H9 (cell line): Measurements from ENCODE around the gene NRG3. TPM values are rescaled to one million over a fixed set of nuclear protein-coding genes. Genes with fewer than 3 reads are reported as not detected.

Experiments
- DNase-seq: peaks from one replicate; pipeline ENCODE4 v3.0.0-alpha.2; 2017
- H2AFZ ChIP-seq: one replicate; pipeline ENCODE4 v1.6.1; 2013; ENCODE audit warnings: mild to moderate bottlenecking, low read length, control low read depth, moderate library complexity
- H2AK5ac ChIP-seq: 2 replicates; pipeline ENCODE4 v1.6.1; 2013; ENCODE audit warnings: low read length, control low read depth, mixed read lengths; ENCODE audit not compliant: insufficient read length
- H2BK120ac ChIP-seq: one replicate; pipeline ENCODE4 v1.6.1; 2013; ENCODE audit warnings: low read depth, mild to moderate bottlenecking, low read length, control low read depth, inconsistent platforms; ENCODE audit not compliant: poor library complexity, severe bottlenecking
- H2BK12ac ChIP-seq: 2 replicates; pipeline ENCODE4 v1.6.1; 2013; ENCODE audit warnings: low read length, control low read depth, mixed read lengths, low read depth; ENCODE audit not compliant: insufficient read length
- H2BK15ac ChIP-seq: 2 replicates; pipeline ENCODE4 v1.6.1; 2013; ENCODE audit warnings: low read depth, low read length, control low read depth
- H2BK20ac ChIP-seq: one replicate; pipeline ENCODE4 v1.6.1; 2013; ENCODE audit warnings: low read depth, mild to moderate bottlenecking, low read length, control low read depth, inconsistent platforms; ENCODE audit not compliant: poor library complexity, severe bottlenecking
- H2BK5ac ChIP-seq: 2 replicates; pipeline ENCODE4 v1.6.1; 2013; ENCODE audit warnings: low read length, control low read depth, mixed read lengths; ENCODE audit not compliant: insufficient read length
- H3K14ac ChIP-seq: 2 replicates; pipeline ENCODE4 v1.6.1; 2013; ENCODE audit warnings: low read length, control low read depth; ENCODE audit not compliant: insufficient read depth
- H3K18ac ChIP-seq: 2 replicates; pipeline ENCODE4 v1.6.1; 2013; ENCODE audit warnings: low read depth, mild to moderate bottlenecking, mixed read lengths, low read length, control low read depth; ENCODE audit not compliant: insufficient read length
- H3K23ac ChIP-seq: 2 replicates; pipeline ENCODE4 v1.6.1; 2013; ENCODE audit warnings: low read length, control low read depth, mixed read lengths, low read depth; ENCODE audit not compliant: insufficient read length
- H3K23me2 ChIP-seq: 2 replicates; pipeline ENCODE4 v1.6.1; 2013; ENCODE audit warnings: low read depth, mild to moderate bottlenecking, mixed read lengths, low read length, control low read depth; ENCODE audit not compliant: insufficient read length, poor library complexity, severe bottlenecking
- H3K27ac ChIP-seq: 2 replicates; pipeline ENCODE4 v1.5.1; 2013; ENCODE audit warnings: low read length, control low read depth, mixed read lengths, low read depth; ENCODE audit not compliant: insufficient read length
- H3K27me3 ChIP-seq: 2 replicates; pipeline ENCODE4 v1.6.1; 2013; ENCODE audit warnings: low read length, control low read depth, inconsistent platforms; ENCODE audit not compliant: insufficient read depth
- H3K4ac ChIP-seq: 2 replicates; pipeline ENCODE4 v1.6.1; 2013; ENCODE audit warnings: low read depth, mild to moderate bottlenecking, control low read depth, inconsistent platforms, low read length, moderate library complexity
- H3K4me1 ChIP-seq: 2 replicates; pipeline ENCODE4 v1.6.1; 2013; ENCODE audit warnings: low read length, control low read depth, inconsistent platforms; ENCODE audit not compliant: insufficient read depth
- H3K4me2 ChIP-seq: 2 replicates; pipeline ENCODE4 v1.6.1; 2013; ENCODE audit warnings: low read length, control low read depth, mixed read lengths; ENCODE audit not compliant: insufficient read length, insufficient read depth
- H3K56ac ChIP-seq: 2 replicates; pipeline ENCODE4 v1.6.1; 2013; ENCODE audit warnings: low read depth, mild to moderate bottlenecking, mixed read lengths, low read length, control low read depth; ENCODE audit not compliant: insufficient read length
- H3K79me1 ChIP-seq: 2 replicates; pipeline ENCODE4 v1.6.1; 2013; ENCODE audit warnings: low read depth, mild to moderate bottlenecking, moderate library complexity, low read length, control low read depth, inconsistent platforms; ENCODE audit not compliant: insufficient read depth, poor library complexity, severe bottlenecking
- H3K79me2 ChIP-seq: 2 replicates; pipeline ENCODE4 v1.6.1; 2013; ENCODE audit warnings: low read length, control low read depth, inconsistent platforms; ENCODE audit not compliant: insufficient read depth
- H3K9ac ChIP-seq: 2 replicates; pipeline ENCODE4 v1.6.1; 2013; ENCODE audit warnings: low read length, control low read depth, mixed read lengths; ENCODE audit not compliant: insufficient read length; ENCODE audit errors: extremely low read depth
- H3K9me3 ChIP-seq: one replicate; pipeline ENCODE4 v1.6.1; 2013; ENCODE audit warnings: low read depth, low read length, inconsistent platforms; ENCODE audit not compliant: control insufficient read depth
- H3T11ph ChIP-seq: one replicate; pipeline ENCODE4 v1.6.1; 2013; ENCODE audit warnings: mild to moderate bottlenecking, low read length, control low read depth, inconsistent platforms
- H4K20me1 ChIP-seq: one replicate; pipeline ENCODE4 v1.6.1; 2013; ENCODE audit not compliant: control insufficient read depth, insufficient read length, insufficient read depth
- H4K5ac ChIP-seq: 2 replicates; pipeline ENCODE4 v1.6.1; 2013; ENCODE audit warnings: low read depth, mild to moderate bottlenecking, mixed read lengths, low read length, control low read depth; ENCODE audit not compliant: insufficient read length
- H4K8ac ChIP-seq: replicated peaks from 2 replicates; pipeline ENCODE4 v1.6.1; 2013; ENCODE audit warnings: low read length, control low read depth, mixed read lengths, low read depth; ENCODE audit not compliant: insufficient read length
- H4K91ac ChIP-seq: 2 replicates; pipeline ENCODE4 v1.6.1; 2013; ENCODE audit warnings: low read depth, mild to moderate bottlenecking, moderate library complexity, mixed read lengths, low read length, control low read depth; ENCODE audit not compliant: insufficient read length
- H3K27ac Mint-ChIP-seq, 3 experiments: 2 replicates in 2 of 3; 3 replicates in 1 of 3; pipeline ENCODE4 v1.8.0; 2020 to 2021; ENCODE audit warnings: mixed read lengths in 3 of 3, mild to moderate bottlenecking in 1 of 3, moderate library complexity in 1 of 3
- H3K27me3 Mint-ChIP-seq: 2 replicates; pipeline ENCODE4 v1.8.0; 2021; ENCODE audit warnings: low read depth, mild to moderate bottlenecking, moderate library complexity, mixed read lengths
- H3K36me3 Mint-ChIP-seq, 3 experiments: 2 replicates in 2 of 3; 3 replicates in 1 of 3; pipeline ENCODE4 v1.8.0; 2020 to 2021; ENCODE audit warnings: low read depth in 3 of 3, mixed read lengths in 3 of 3; ENCODE audit not compliant: insufficient read depth in 1 of 3
- H3K4me1 Mint-ChIP-seq, 2 experiments: 2 replicates each; pipeline ENCODE4 v1.8.0; 2020; ENCODE audit warnings: mixed read lengths in 2 of 2
- H3K4me3 Mint-ChIP-seq, 2 experiments: 2 replicates in 1 of 2; 3 replicates in 1 of 2; pipeline ENCODE4 v1.8.0; 2020 to 2021; ENCODE audit warnings: mild to moderate bottlenecking in 2 of 2, mixed read lengths in 2 of 2, moderate library complexity in 1 of 2
- H3K9me3 Mint-ChIP-seq, 2 experiments: 2 replicates in 1 of 2; 3 replicates in 1 of 2; pipeline ENCODE4 v1.8.0; 2020; ENCODE audit warnings: mild to moderate bottlenecking in 2 of 2, mixed read lengths in 2 of 2, moderate library complexity in 1 of 2
- WGBS: extraction: QIAGEN DNeasy Blood & Tissue Kit; methylation state at CpG from one replicate; pipeline ENCODE4 v1.1.7; 2013; ENCODE audit warnings: missing lambda C conversion rate, low lambda C conversion rate, mixed read lengths; ENCODE audit not compliant: insufficient read length; ENCODE audit errors: extremely low coverage; 5-methylcytosine and 5-hydroxymethylcytosine counted together
- total RNA-seq: library from RNA; stranded (reverse); gene quantifications from 2 replicates; pipeline ENCODE4 v1.2.1, GENCODE V29; 2021
- TF ChIP-seq, protein P1 (sequence below): fragments of 200-600 bp; sonication (generic); conservative IDR thresholded peaks from 3 replicates; pipeline ENCODE4 v1.8.0; 2021; ENCODE audit warnings: antibody characterized with exemption, mild to moderate bottlenecking

Gene NRG3
- total RNA-seq, 1 experiment from 2014 or later: 1.6 TPM

DNA sequence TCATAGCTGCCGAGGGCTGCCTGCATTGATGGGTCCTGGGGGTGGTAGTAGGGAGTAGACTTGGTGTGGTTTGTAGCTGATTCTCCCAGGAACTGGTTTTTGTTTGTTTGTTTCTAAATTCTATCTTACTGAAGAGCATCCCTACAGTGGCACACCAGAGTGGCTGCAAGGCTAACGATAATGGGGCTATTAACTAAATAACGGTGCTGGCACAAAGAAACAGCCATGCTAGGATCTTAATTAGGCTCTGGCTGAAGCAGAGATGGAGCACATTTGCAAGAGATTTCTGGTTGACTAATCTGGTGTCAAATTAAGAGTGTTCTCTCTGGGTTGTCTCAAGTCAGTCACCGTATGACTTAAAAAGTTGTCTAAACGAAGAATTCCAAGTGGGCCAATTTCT is 590.0 kb downstream of the NRG3 start:
- H3K23ac ChIP-seq: no peak overlapping the region
- H3K79me1 ChIP-seq: no peaks in the 10 kb centered on the region
- H2AK5ac ChIP-seq: no peak overlapping the region
- no peak overlapping the region for H2BK12ac ChIP-seq
- no peak overlapping the region for H3K27ac ChIP-seq
- H3K79me2 ChIP-seq: no peaks in the 10 kb centered on the region
- H2BK120ac ChIP-seq: no peak overlapping the region
- H3K4ac ChIP-seq: no peak overlapping the region
- no peaks in the 10 kb centered on the region for H3K23me2 ChIP-seq
- no peaks in the 10 kb centered on the region for H3K4me1 ChIP-seq
- no peak overlapping the region for H4K8ac ChIP-seq
- H3K56ac ChIP-seq: no peak overlapping the region
- no peak overlapping the region for H4K5ac ChIP-seq
- no peak overlapping the region for H3K18ac ChIP-seq
- H2BK15ac ChIP-seq: no peak overlapping the region
- H3T11ph ChIP-seq: no peak overlapping the region
- H3K27me3 ChIP-seq: no peaks in the 10 kb centered on the region
- no peak overlapping the region for H3K14ac ChIP-seq
- H2BK5ac ChIP-seq: no peak overlapping the region
- H3K4me2 ChIP-seq: no peak overlapping the region
- Mint-ChIP-seq H3K27me3 (peaks cover 2% of the 10 kb centered on the region; the same call in 1 of the 2 replicates), H3K27ac (no peak overlapping the region), H3K4me1 (peaks cover 18% of the 10 kb centered on the region in 2 experiments), H3K9me3 (no peaks in the 10 kb centered on the region), H3K4me3 (no peak overlapping the region), H3K36me3 (no peaks in the 10 kb centered on the region; a peak in 1 of 7 replicates)
- no peaks in the 10 kb centered on the region for H4K20me1 ChIP-seq
- DNase-seq: no peak
- no peak overlapping the region for H4K91ac ChIP-seq
- no peaks in the 10 kb centered on the region for H3K9me3 ChIP-seq
- H2AFZ ChIP-seq: no peak overlapping the region
- WGBS: no CpG with 5 or more reads among the region's 5 CpGs
- TF ChIP-seq, protein P1, sequence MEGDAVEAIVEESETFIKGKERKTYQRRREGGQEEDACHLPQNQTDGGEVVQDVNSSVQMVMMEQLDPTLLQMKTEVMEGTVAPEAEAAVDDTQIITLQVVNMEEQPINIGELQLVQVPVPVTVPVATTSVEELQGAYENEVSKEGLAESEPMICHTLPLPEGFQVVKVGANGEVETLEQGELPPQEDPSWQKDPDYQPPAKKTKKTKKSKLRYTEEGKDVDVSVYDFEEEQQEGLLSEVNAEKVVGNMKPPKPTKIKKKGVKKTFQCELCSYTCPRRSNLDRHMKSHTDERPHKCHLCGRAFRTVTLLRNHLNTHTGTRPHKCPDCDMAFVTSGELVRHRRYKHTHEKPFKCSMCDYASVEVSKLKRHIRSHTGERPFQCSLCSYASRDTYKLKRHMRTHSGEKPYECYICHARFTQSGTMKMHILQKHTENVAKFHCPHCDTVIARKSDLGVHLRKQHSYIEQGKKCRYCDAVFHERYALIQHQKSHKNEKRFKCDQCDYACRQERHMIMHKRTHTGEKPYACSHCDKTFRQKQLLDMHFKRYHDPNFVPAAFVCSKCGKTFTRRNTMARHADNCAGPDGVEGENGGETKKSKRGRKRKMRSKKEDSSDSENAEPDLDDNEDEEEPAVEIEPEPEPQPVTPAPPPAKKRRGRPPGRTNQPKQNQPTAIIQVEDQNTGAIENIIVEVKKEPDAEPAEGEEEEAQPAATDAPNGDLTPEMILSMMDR: no peak
- no peak overlapping the region for H3K9ac ChIP-seq
- no peak overlapping the region for H2BK20ac ChIP-seq
